HEK293T (cell line): ENCODE data around the gene TRPC1.

ENCODE experiments used
- BHLHE40 ChIP-seq: fragments of 450-650 bp; IDR thresholded peaks from 2 replicates; pipeline ENCODE4 v1.6.1; 2016; ENCODE audit warnings: mild to moderate bottlenecking, moderate library complexity, borderline replicate concordance
- ELF4 ChIP-seq: fragments of 450-650 bp; IDR thresholded peaks from 2 replicates; pipeline ENCODE4 v1.6.1; 2017; ENCODE audit warnings: antibody characterized with exemption
- FOXA1 ChIP-seq: fragments of 450-650 bp; IDR thresholded peaks from 2 replicates; pipeline ENCODE4 v1.6.1; 2016; ENCODE audit warnings: mild to moderate bottlenecking
- FOXK2 ChIP-seq: fragments of 450-650 bp; IDR thresholded peaks from 2 replicates; pipeline ENCODE4 v1.6.1; 2016; ENCODE audit warnings: mild to moderate bottlenecking
- FOXM1 ChIP-seq: fragments of 450-650 bp; IDR thresholded peaks from 2 replicates; pipeline ENCODE4 v1.6.1; 2017; ENCODE audit warnings: mild to moderate bottlenecking, borderline replicate concordance
- HDGF ChIP-seq: fragments of 450-650 bp; IDR thresholded peaks from 2 replicates; pipeline ENCODE4 v1.6.1; 2017; ENCODE audit warnings: antibody characterized with exemption, borderline replicate concordance
- L3MBTL2 ChIP-seq: fragments of 450-650 bp; conservative IDR thresholded peaks from 2 replicates; pipeline ENCODE4 v1.6.1; 2016; ENCODE audit warnings: mild to moderate bottlenecking
- LEF1 ChIP-seq: fragments of 450-650 bp; IDR thresholded peaks from 2 replicates; pipeline ENCODE4 v1.6.1; 2017; ENCODE audit warnings: mild to moderate bottlenecking, borderline replicate concordance
- NFRKB ChIP-seq: fragments of 450-650 bp; IDR thresholded peaks from 2 replicates; pipeline ENCODE4 v1.6.1; 2016; ENCODE audit warnings: mild to moderate bottlenecking, moderate library complexity
- PKNOX1 ChIP-seq: fragments of 450-650 bp; IDR thresholded peaks from 2 replicates; pipeline ENCODE4 v1.6.1; 2016
- SP1 ChIP-seq: fragments of 450-650 bp; IDR thresholded peaks from 2 replicates; pipeline ENCODE4 v1.6.1; 2017
- SUZ12 ChIP-seq: fragments of 450-650 bp; IDR thresholded peaks from 2 replicates; pipeline ENCODE4 v1.6.1; 2016; ENCODE audit warnings: mild to moderate bottlenecking
- ZNF384 ChIP-seq: fragments of 450-650 bp; IDR thresholded peaks from 2 replicates; pipeline ENCODE4 v1.6.1; 2016

GRCh38 chr3:142796823-142797222 is 73.0 kb downstream of the TRPC1 start:
- no peak for TF ChIP-seq NFRKB
- no peak for TF ChIP-seq FOXA1
- TF ChIP-seq PKNOX1, result no peak
- no peak for TF ChIP-seq ZNF384
- TF ChIP-seq ELF4, result no peak
- TF ChIP-seq BHLHE40, result no peak
- TF ChIP-seq FOXM1, result no peak
- TF ChIP-seq FOXK2, result no peak
- TF ChIP-seq SP1, result no peak
- TF ChIP-seq L3MBTL2, result no peak
- TF ChIP-seq HDGF, result no peak
- TF ChIP-seq LEF1, result no peak
- TF ChIP-seq SUZ12, result no peak
